GM10248 (cell line): Measurements from ENCODE around the gene PRKACG.

ENCODE experiments used
- CTCF ChIA-PET: fragments of 300-600 bp; sonication (Branson Sonifier 250); formaldehyde crosslinking; extraction: SDS; loops from one replicate; lab custom pipeline; 2021; ENCODE audit warnings: antibody characterized with exemption; lab: Yijun Ruan, JAX
- POLR2A ChIA-PET: fragments of 350-650 bp; sonication (Branson Sonifier 250); formaldehyde crosslinking; extraction: SDS; loops from one replicate; lab custom pipeline; 2020; ENCODE audit warnings: antibody characterized with exemption; lab: Yijun Ruan, JAX
- DNase-seq: peaks from one replicate; pipeline ENCODE4 v3.0.0; 2012; ENCODE audit errors: extremely low spot score
- TF ChIP-seq, protein P1 (sequence below): IDR thresholded peaks from 2 replicates; pipeline ENCODE4 v1.5.1; 2012; ENCODE audit warnings: mild to moderate bottlenecking, low read depth; ENCODE audit errors: extremely low read depth, missing control alignments, control extremely low read depth

The PRKACG gene

DNA sequence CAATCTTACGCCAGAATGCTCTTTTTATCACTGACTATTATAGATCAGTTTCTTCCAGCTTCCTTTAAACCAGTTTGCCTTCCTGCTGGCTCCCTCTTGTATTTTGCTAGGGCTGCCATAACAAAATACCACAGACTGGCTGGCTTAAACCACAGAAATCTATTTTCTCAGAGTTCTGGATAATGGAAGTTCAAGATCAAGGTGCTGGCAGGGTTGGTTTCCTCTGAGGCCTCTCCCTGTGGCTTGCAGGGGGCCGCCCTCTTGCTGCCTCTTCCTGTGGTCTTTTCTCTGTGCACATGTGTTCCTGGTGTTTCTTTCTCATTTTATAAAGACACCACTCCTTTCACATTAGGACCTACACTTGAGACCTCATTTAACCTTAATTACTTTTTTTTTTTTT lies 14.8 kb upstream of the PRKACG start:
- TF ChIP-seq, protein P1, sequence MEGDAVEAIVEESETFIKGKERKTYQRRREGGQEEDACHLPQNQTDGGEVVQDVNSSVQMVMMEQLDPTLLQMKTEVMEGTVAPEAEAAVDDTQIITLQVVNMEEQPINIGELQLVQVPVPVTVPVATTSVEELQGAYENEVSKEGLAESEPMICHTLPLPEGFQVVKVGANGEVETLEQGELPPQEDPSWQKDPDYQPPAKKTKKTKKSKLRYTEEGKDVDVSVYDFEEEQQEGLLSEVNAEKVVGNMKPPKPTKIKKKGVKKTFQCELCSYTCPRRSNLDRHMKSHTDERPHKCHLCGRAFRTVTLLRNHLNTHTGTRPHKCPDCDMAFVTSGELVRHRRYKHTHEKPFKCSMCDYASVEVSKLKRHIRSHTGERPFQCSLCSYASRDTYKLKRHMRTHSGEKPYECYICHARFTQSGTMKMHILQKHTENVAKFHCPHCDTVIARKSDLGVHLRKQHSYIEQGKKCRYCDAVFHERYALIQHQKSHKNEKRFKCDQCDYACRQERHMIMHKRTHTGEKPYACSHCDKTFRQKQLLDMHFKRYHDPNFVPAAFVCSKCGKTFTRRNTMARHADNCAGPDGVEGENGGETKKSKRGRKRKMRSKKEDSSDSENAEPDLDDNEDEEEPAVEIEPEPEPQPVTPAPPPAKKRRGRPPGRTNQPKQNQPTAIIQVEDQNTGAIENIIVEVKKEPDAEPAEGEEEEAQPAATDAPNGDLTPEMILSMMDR = no peak
- no peak for DNase-seq
- POLR2A ChIA-PET = no interaction called here
- CTCF ChIA-PET = interaction anchor here (0.9 to 3.7 kb wide), 11 partner anchors 9 to 465 kb away, joined by 3 to 17 read pairs (median 4); no protein-coding TSS in a partner anchor

DNA sequence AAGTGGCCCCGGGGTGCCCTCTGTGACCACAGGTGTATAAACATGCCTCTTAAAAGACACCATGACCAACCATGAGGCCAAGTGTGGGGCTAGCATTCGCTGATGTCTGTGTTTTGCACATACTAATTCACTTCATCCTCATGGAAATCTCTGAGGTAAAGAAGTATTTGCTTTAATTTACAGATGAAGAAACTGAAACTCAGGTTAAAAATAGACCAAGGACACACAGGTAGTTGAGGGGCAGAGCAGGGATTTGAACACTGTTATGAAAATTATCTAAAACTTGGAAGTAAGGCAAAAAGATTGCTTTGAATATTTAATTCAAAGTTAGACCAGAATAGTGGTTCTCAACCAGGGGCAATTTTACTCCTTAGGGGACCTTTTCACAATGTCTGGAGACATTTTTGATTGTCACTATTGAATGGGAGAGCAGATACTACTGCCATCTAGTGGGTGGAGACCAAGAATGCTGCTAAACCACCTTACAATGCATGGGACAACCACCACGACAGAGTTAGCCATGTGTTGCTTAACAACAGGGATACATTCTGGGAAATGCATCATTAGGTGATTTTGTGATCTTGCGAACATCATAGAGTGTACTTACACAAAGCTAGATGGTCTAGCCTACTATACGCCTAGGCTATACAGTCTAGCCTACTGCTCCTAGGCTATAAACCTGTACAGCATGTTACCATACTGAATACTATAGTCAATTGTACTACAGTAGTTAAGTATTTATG lies 13.6 kb upstream of the PRKACG start:
- ChIA-PET CTCF (interaction anchor here (0.7 to 3.7 kb wide), 16 partner anchors 8 to 464 kb away, joined by 3 to 17 read pairs (median 4); partner anchors contain the start of gene FXN), POLR2A (no interaction called here)
- peak; percentile 66 for DNase-seq
- TF ChIP-seq, protein P1 = peak; percentile 80

DNA sequence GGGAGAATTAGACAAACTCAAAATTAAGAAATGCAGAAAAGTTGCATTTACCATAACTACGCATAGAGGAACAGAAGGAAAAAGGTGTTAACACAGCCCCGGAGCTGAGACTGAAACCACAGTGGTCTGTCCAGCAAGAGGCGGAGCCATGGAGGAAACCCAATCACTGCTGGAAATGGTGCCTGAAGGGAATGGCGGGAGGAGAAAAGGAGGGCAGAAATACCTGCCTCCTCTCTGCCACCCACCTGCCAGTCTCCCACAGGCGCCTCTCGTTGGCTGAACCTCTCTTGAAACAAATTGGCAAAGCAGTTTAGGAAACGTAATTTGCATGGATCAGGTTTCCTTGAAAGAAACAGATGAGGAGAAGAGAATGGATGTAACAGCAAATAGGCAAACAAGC lies 9.7 kb upstream of the PRKACG start:
- CTCF ChIA-PET = interaction anchor here (1.0 to 3.6 kb wide), 7 partner anchors 10 to 464 kb away, joined by 3 to 39 read pairs (median 3); partner anchors contain the start of gene FXN
- no peak for DNase-seq
- TF ChIP-seq, protein P1 = no peak
- POLR2A ChIA-PET = no interaction called here

DNA sequence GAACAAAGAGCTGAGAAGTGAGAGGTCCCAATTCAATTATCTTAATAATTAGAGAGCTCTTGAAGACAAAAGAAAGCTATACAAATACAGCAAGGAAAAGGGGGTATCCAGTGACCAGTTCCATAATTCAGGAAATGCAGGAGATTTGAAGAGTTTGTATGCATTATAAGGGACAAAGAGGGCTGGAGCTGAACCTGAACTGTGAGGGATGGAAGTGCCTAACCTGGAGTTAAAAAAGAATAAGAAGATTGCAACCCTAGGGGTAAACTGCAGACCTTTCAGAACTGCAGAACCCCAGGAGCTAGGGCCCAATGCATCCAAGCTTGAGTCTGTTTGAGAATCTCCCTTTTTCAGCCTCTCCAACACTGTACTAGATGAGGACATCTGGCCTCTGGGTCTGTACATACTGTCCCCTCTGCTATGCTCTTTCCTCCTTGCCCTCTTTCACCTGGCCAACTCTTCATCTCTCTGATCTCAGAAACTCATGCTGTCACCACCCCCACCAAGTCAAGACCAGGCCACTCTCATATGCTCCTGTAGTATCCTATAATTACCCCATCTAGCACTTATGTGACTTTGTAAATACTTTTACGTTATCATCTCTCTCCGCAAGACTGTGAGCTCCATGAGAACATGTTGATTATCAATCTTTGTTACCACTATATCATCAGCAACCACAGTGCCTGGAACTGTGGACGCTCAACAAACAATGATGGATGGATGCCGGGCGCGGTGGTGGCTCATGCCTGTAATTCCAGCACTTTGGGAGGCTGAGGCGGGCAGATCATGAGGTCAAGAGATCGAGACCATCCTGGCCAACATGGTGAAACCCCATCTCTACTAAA lies 6.6 kb upstream of the PRKACG start:
- POLR2A ChIA-PET = no interaction called here
- DNase-seq = no peak
- TF ChIP-seq, protein P1 = no peak
- CTCF ChIA-PET = interaction anchor here (0.6 to 2.2 kb wide), 6 partner anchors 10 to 452 kb away, joined by 3 to 5 read pairs (median 4); no protein-coding TSS in a partner anchor

DNA sequence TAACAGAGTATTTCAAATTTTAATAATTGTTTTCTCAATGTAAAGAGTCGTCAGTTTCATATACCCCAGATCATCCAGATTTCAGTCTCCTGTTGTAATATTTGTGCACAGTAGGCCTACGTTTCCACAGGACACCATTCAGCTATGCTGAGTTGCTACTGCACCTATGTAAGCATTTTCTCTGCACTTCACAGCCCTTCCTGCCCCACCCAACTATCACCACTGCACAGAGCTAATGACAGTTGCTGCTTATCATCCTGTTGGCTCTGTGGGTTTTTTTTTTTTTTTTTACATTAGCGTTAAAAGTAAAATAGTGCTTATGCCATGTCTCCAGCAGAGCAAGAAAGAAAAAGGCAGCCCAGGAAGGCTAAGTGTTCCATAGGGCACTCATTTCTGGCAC lies 5.9 kb upstream of the PRKACG start:
- ChIA-PET POLR2A (interaction anchor here (0.7 kb wide), 1 partner anchor 452 kb away, joined by 5 read pairs; no protein-coding TSS in a partner anchor), CTCF (interaction anchor here (1.0 to 2.2 kb wide), 7 partner anchors 9 to 460 kb away, joined by 3 to 6 read pairs (median 4); partner anchors contain the start of gene FXN)
- TF ChIP-seq, protein P1 = no peak
- no peak for DNase-seq

DNA sequence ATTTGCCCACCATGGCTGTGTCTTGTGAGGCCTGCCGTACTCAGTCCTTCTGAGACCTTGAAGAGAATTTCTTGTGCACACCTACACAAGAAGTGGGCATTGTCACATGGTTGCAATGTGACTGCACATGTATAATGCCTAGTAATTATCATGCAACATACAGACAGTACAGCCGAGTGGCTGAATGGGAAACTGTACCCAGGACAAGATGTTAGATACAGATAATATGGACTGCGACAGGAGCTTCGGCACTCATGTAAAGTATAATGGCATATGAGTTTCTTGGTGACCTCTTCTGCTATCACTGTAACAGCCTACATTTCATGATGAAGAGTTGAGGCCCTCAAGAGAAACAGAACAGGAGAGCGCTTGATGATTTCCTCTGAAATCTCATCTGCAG lies 4.8 kb upstream of the PRKACG start:
- ChIA-PET POLR2A (no interaction called here), CTCF (interaction anchor here (0.7 to 1.4 kb wide), 4 partner anchors 10 to 459 kb away, joined by 3 to 4 read pairs (median 4); partner anchors contain the start of gene FXN)
- TF ChIP-seq, protein P1 = no peak
- no peak for DNase-seq
